ENCODE measurements around the gene PSME4.
"Not testable (repeated sequence)": the region's sequence is repeated elsewhere in the genome, so short reads cannot be mapped to it uniquely, and the experiment has no call there.

The PSME4 gene

DNA sequence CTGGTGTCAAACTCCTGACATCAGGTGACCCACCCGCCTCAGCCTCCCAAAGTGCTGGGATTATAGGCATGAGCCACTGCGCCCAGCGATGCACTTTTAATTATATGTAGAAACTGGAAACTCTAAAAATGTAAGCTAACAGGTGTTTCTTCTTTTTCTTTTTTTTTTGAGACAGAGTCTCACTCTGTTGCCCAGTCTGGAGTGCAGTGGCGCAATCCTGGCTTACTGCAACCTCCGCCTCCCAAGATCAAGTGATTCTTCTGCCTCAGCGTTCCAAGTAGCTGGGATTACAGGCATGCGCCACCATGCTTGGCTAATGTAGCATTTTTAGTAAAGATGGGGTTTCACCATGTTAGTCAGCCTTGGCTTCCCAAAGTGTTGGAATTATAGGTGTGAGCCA, 129.1 kb downstream of the PSME4 start:
- DNase-seq, result not testable (repeated sequence)

DNA sequence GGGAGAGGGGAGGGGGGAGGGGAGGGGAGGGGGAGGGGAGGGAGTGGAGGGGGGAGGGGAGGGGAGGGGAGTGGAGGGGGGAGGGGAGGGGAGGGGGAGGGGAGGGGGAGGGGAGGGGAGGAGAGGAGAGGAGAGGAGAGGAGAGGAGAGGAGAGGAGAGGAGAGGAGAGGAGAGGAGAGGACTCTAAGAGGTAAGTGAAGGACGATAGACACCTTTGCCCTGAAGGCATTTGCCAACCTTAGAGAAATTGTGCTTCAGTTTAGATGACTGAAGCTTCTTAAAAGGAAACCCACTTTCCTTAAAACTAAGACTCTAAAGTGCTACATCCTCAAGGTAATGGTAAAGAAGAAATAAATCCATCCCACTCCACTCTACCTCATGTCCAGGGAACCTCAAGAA, 130.2 kb downstream of the PSME4 start:
- DNase-seq, result no peak

DNA sequence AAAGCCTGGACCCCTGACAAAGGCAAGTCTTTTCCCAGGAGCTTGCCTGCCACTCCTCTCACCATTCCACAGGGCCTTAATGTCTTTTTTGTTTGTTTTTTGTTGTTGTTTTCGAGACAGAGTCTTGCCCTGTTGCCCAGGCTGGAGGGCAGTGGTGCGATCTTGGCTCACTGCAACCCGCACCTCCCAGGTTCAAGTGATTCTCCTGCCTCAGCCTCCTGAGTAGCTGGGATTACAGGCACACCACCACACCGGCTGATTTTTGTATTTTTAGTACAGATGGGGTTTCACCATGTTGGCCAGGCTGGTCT, 140.9 kb downstream of the PSME4 start:
- not testable (repeated sequence) for DNase-seq

DNA sequence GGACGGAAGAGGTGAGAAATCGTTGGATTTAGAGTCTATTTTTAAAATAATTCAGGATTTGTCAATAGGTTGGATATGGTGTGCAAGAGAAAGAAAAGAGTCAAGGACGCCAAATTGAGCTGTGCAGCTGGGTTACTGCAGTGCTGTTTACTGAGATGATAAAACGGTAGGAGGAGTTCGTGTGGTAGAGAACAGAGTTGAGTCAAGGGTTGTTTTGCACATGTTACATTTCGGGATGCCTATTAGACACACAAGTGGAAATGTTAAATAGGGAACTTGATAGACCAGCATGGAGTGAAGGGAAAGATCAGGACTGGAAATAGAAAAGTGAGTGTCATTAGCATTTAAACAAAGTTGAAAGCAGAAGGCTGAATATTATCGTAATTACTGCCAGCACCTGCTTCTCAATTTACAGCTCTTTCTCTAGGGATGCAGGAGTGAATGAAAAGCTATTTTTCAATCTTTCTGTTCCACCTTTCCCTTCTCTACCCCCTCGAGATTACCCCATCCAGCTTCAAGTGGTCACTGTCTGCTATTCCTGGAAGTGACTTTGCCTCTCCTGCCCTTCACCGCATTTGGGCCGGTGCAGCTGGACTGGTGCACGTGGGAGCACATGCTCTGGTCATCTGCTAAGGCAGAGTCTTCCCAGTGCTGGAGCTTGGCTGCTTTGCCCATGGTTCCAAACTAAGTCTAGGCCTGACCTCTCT, 141.4 kb downstream of the PSME4 start:
- no peak for DNase-seq

DNA sequence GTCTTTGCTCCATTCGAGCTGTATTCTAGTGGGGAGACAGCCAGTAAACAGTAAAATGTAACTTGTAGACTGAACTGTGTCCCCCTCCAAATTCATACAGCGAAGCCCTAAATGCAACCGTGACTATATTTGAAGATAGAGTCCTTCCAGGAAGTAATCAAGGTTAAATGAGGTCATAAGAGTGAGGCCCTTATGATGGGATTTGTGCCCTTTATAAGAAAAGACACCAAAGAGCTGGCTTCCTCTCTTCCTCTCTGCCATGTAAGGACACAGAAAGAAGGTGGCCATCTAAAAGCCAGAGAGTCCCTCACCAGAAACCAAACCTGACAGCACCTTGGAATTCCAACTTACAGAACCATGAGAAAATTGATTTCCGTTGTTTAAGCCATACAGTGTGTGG, 142.5 kb downstream of the PSME4 start:
- DNase-seq, result no peak

DNA sequence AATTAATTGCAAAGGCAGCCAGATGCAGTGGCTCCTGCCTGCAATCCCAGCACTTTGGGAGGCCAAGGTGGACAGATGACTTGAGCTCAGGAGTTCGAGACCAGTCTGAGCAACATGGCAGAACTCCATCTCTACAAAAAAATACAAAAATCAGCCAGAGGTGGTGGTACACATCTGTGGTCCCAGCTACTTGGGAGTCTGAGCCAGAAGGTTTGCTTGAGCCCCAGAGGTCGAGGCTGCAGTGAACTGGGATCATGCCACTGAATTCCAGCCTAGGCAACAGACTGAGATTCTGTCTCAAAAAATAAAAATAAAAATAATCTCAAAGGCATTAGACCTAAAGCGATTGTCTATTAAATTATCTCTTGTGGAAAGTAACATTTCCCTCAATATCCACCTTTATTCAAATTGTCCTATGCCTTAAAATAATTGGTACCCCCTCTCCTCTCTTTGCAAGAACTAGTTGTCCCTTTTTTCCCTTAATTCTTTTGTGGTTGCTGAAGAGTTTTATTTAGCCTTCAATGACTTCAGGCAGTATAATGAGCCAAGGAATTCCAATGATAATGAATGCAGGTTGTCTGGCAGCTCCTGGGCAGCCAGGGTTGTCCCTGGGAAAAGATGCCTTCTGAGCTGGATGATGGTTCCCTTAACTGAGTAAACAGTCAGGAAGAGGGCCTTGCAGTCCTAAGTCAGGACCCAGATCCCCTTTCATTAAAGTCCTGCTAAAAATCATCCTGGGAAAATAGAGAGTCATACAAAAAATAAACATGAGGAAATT, 143.2 kb downstream of the PSME4 start:
- DNase-seq, result no peak

DNA sequence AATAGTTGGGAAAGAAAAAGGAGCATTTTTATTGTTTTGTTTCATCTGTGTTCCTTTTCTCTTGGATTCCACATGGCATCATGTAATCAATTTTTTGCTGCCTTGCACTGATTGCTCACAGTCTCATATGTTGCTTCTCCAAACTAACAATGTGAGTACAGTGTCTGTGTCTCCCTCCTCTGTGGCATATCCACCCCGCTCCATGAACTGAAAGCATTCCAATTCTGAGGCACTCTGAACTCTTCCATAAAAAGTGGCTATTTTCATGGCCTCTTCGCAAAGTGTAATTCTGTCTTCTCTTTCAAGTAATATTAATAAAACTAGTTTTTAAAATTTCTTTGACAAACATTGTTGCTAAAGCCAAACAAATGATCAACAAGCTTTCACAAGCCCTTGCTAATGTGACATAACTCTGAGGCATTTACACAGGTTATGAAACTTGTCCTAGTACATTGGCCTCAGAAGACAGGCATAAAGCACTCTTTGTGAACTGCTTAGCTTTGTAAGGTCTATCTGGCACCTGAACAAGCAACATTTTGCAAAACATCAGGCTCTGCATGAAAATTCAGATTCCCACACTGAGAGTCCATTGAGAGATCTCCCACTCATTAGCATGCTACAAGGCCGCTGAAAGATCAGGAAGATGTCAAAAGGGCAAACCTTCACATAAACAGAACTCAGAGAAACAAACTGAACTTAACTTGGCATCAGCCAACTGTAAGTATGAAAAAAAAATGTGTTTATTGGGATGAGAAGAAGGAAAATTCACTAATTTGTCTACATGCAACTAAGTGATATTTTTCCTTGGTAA, 144.0 kb downstream of the PSME4 start:
- DNase-seq, result no peak

DNA sequence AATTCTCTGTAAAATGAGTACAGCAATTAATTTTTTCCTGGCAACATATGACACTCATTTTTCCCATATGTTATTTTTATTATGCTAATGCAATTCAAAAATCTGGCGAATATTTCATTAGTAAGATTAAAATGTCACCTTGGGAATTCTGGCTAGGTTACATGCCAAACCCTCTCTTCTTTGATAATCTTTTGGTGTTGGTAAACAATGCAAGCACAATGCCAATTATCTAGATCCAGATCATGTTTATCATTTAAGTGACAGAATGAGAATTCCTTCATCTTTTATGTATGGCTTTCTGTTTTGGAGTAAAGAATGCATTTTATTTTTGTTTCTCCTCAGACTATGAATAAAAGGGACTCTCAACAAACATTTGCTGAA, 144.8 kb downstream of the PSME4 start:
- no peak for DNase-seq

DNA sequence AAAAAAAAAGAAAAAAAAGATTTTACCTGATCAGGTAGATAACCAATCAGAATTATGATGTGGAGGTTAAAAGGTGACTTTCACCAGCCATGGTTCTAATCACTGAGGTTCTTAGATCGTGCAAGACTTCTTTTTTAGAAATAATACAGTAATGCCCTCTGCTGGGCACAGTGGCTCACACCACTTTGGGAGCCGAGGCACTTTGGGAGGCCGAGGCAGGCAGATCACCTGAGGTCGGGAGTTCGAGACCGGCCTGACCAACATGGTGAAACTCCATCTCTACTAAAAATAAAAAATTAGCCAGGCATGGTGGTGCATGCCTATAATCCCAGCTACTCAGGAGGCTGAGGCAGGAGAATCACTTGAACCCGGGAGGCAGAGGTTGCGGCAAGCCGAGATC, 147.2 kb downstream of the PSME4 start:
- DNase-seq, result not testable (repeated sequence)

DNA sequence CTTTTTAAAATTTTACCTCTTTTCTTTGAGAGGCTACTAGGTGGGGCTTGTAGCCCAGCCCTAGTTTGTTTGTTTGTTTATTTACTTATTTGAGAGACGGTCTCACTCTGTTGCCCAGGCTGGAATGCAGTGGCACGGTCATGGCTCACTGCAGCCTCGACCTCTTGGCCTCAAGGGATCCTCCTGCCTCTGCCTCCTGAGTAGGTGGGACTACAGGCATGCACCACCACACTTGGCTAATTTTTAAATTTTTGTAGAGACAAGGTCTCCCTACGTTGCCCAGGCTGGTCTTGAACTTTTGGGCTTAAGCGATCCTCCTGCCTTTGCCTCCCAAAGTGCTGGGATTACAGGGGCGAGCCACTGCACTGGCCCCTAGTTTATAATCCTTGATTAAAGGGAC, 149.0 kb downstream of the PSME4 start:
- no peak for DNase-seq

DNA sequence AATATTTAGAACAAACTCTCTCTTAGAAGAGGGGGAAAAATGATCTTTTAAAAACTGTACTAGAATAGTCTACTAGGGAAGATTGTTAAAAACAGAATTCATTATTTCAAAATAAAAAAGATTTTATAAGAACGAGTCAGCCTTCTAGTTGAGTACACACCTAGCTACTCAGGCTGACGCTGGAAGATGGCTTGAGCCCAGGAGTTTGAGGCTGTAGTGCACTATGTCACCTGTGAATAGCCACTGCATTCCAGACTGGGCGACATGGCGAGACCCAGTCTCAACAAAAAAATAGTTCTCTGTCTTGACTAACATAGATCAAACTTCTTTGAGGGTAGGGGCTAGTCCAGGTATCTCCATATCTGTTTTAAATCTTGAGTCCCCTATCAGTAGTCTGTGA, 150.1 kb downstream of the PSME4 start:
- DNase-seq, result no peak

DNA sequence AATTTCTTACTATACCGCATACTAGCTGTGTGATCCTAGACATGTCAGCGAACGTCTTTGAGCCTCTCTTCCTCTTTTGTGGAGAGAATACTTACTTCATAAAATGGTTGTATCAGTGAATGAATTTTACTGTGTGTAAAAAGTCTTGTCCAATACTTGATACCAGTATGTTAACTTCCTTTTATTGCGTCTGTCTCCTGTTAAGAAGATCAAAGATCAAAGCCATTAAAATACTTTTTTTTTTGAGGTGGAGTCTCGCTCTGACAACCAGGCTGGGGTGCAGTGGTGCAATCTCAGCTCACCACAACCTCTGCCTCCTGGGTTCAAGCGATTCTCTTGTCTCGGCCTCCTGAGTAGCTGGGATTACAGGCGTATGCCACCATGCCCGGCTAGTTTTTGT, 150.7 kb downstream of the PSME4 start:
- no peak for DNase-seq

DNA sequence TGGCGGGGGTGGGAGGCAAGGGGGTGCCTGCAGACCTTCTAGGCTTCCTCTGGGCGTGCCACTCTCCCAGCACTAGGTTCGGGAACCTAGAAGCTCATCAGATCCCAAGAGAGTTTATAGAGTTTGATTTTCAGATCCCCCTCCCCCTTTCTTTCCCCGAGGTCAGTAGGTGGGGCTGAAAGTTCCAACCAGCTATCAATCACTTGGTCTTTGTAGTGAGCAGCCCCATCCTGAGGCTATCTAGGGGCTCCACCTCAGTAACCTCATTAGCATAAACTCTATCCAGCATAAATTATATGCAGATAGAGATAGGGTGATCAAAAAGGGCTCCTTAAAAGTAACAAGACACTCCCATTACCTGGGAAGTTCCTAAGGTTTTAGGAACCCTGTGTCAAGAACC, 151.2 kb downstream of the PSME4 start:
- DNase-seq, result no peak

DNA sequence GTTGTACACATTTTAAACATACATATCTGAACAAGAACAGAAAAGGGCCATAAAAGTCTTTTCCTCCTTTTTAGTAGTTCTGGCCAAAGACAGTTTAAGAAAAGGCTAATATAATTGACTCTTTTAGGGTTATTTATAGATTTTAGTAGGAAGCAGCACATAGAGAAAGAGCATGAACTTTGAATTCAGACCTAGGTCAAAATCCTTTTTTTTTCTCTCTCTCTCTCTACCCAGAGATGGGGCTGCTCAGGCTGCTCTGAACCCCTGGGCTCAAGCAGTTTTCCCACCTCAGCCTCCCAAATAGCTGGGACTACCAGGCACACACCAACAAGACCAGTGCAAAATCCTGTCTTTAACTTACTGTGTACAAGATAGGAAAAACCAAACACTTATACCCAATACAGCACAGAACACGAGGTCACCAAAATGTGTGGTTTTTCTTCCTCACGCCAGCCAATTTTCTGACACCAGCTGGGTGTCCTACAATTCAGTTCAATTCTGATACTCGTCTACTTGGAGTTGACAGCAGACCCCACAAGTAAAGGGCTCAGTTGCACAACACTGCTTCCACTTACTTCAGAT, 151.8 kb downstream of the PSME4 start:
- DNase-seq, result no peak

Measured in DMS153 (cell line).